Measurements from ENCODE around the gene GALNT3. TPM values are rescaled to one million over a fixed set of nuclear protein-coding genes. Genes with fewer than 3 reads are reported as not detected.

Gene GALNT3
- total and polyA plus RNA-seq, 2 donors (not counting 1 experiment from before 2014, with no cell fraction given) = 0.32 to 0.66 TPM

DNA sequence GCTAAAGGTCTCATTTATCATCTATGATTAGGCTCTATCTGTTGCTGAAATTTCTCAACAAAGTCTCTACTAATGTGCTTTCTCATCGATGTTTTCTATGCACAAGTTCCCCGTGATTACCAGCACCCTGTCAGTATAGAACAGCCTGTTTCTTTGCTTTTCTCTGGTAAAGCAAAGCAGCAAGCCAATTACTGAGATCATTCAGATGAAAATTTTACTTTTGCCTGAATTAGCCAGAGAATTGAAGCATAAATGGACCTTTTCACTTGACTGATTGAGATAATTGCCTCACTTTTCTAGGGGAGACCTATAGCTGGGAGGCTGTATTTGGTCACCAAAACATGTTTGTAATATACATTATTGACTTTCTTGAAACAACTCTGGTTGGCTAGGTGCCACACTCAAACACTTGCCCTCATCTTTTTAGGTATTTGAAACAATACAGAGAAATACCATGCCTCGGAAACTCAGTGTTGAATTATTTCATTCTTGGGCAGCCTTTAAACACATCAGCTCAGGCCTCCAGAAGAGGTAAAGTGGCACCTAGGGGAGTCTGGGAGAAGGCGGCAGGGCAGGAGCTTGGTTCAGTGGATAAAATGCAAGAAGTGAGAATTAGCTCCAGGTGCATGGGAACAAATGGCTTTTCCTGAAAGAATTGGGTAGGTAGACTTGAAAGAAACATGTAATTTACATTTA, 96.2 kb downstream of the GALNT3 start:
- Histone ChIP-seq H3K27me3 (ENCODE audit: control insufficient read depth, insufficient read depth, low read length) (no peaks in the 10 kb centered on the region), H3K27ac (ENCODE audit: insufficient read depth, low read length) (no peak overlapping the region), H3K9ac (ENCODE audit: insufficient read depth, low read length) (no peak overlapping the region), H2AFZ (ENCODE audit: low read length) (no peak overlapping the region), H3K9me3 (ENCODE audit: control insufficient read depth, insufficient read depth, low read depth, low read length) (no peaks in the 10 kb centered on the region), H3K79me2 (ENCODE audit: control insufficient read depth, insufficient read depth, low read length) (no peaks in the 10 kb centered on the region), H3K36me3 (ENCODE audit: control insufficient read depth, insufficient read depth, low read length) (no peaks in the 10 kb centered on the region), H3K4me1 (ENCODE audit: control insufficient read depth, extremely low read depth, insufficient read depth, low read length) (no peaks in the 10 kb centered on the region), H4K20me1 (ENCODE audit: control insufficient read depth, extremely low read depth, insufficient read depth, low read length) (no peaks in the 10 kb centered on the region), H3K4me2 (ENCODE audit: extremely low read depth, insufficient read depth, low read length) (no peak overlapping the region), H3K4me3 (replicated peaks in 1 of 4; ENCODE audit: control extremely low read depth in 1 of 4, insufficient read depth in 1 of 4, low read depth in 3 of 4, low read length in 4 of 4) (no peak overlapping the region)
- TF ChIP-seq EZH2 (IDR thresholded peaks at IDR 0.05; ENCODE audit: low read length, missing control alignments) = no peak
- TF ChIP-seq, protein P1, sequence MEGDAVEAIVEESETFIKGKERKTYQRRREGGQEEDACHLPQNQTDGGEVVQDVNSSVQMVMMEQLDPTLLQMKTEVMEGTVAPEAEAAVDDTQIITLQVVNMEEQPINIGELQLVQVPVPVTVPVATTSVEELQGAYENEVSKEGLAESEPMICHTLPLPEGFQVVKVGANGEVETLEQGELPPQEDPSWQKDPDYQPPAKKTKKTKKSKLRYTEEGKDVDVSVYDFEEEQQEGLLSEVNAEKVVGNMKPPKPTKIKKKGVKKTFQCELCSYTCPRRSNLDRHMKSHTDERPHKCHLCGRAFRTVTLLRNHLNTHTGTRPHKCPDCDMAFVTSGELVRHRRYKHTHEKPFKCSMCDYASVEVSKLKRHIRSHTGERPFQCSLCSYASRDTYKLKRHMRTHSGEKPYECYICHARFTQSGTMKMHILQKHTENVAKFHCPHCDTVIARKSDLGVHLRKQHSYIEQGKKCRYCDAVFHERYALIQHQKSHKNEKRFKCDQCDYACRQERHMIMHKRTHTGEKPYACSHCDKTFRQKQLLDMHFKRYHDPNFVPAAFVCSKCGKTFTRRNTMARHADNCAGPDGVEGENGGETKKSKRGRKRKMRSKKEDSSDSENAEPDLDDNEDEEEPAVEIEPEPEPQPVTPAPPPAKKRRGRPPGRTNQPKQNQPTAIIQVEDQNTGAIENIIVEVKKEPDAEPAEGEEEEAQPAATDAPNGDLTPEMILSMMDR (conservative IDR thresholded peaks at IDR 0.05 in 1 of 2, IDR thresholded peaks at IDR 0.05 in 1 of 2; ENCODE audit: low read depth in 1 of 2, low read length in 2 of 2) = no peak
- DNase-seq (ENCODE audit: low read depth in 2 of 2) = no peak

Other genes with a start within 250 kb of the GALNT3 start
- 28.6 and 29.5 TPM in 2 replicates for gene TTC21B, start 159.5 kb upstream of the GALNT3 start, total RNA-seq
- 6.3 and 7.3 TPM in 2 replicates for gene TTC21B, start 159.5 kb upstream of the GALNT3 start, polyA plus RNA-seq